Heart right ventricle (tissue), 16 donors: Measurements from ENCODE around the gene FAM240A. TPM values are rescaled to one million over a fixed set of nuclear protein-coding genes. Genes with fewer than 3 reads are reported as not detected.

Source experiments
- ATAC-seq, 8 donors: fragments of 200-7000 bp; cut with Tn5 transposase; one replicate each; pipeline ENCODE4 v1.9.1; 2020; ENCODE audit warnings: mild to moderate bottlenecking in 8 of 8, moderate library complexity in 8 of 8, moderate number of reproducible peaks in 1 of 8
- DNase-seq, 2 donors: peaks; one replicate each; pipeline ENCODE4 v3.0.0-alpha.2; 2020
- H3K27ac ChIP-seq, 10 donors: fragments of 200-600 bp; sonication (generic) in 2 of 10; one replicate each; pipeline versions ENCODE4 v1.5.0 to v1.8.0; 2020 to 2022; ENCODE audit warnings: mild to moderate bottlenecking in 3 of 10
- H3K27me3 ChIP-seq, 7 donors: fragments of 200-600 bp; one replicate each; pipeline ENCODE4 v1.8.0; 2021 to 2022; ENCODE audit warnings: mild to moderate bottlenecking in 2 of 7
- H3K36me3 ChIP-seq, 9 donors: fragments of 200-600 bp; sonication (generic) in 1 of 9; one replicate each; pipeline versions ENCODE4 v1.5.0 to v1.8.0; 2020 to 2022; ENCODE audit warnings: mild to moderate bottlenecking in 2 of 9
- H3K4me1 ChIP-seq, 9 donors: fragments of 200-600 bp; sonication (generic) in 1 of 9; one replicate each; pipeline versions ENCODE4 v1.5.0 to v1.8.0; 2020 to 2022; ENCODE audit warnings: mild to moderate bottlenecking in 4 of 9
- H3K4me3 ChIP-seq, 10 donors: fragments of 200-600 bp; sonication (generic) in 2 of 10; one replicate each; pipeline versions ENCODE4 v1.5.0 to v1.8.0; 2020 to 2022; ENCODE audit warnings: mild to moderate bottlenecking in 7 of 10, moderate library complexity in 2 of 10
- H3K9me3 ChIP-seq, 11 donors: fragments of 200-600 bp in 10 of 11; sonication (generic) in 2 of 11; one replicate each; pipeline versions ENCODE4 v1.5.0 to v1.8.0; 2013 to 2022; ENCODE audit warnings: mild to moderate bottlenecking in 2 of 11, control low read depth in 1 of 11, moderate library complexity in 1 of 11
- CTCF ChIP-seq, 9 donors: fragments of 200-600 bp; sonication (generic) in 2 of 9; IDR thresholded peaks; one replicate each; pipeline versions ENCODE4 v1.5.0 to v1.8.0; 2021 to 2022; ENCODE audit warnings: antibody characterized with exemption in 9 of 9, mild to moderate bottlenecking in 5 of 9, moderate library complexity in 1 of 9
- WGBS, 2 donors: extraction: QIAGEN DNeasy Blood & Tissue Kit; methylation state at CpG; one replicate each; pipeline ENCODE4 v1.1.7; 2013; ENCODE audit warnings: inconsistent platforms in 1 of 2; 5-methylcytosine and 5-hydroxymethylcytosine counted together
- intact Hi-C, 10 donors: fragments of 100-400 bp; cut with DNase I; formaldehyde crosslinking; loops; one replicate each; pipeline versions ENCODE4 v1.11.1 to v1.14.2; 2022
- polyA plus RNA-seq, 2 donors: library from polyadenylated mRNA; stranded (reverse); fragments of 200-250 nt; gene quantifications; one replicate each; pipeline ENCODE4 v1.2.3, GENCODE V29; 2013
- total RNA-seq, 10 donors: library from RNA; stranded (reverse); fragmentation: NEBNext Ultra II Directional in 3 of 10; extraction: Animal tissue kit (Norgen Biotek cat#: 25700) in 3 of 10; gene quantifications; one replicate each; pipeline versions ENCODE4 v1.2.1 to v1.2.4, GENCODE V29; 2021 to 2023
- donor health status: Arrhythmogenic right ventricular cardiomyopathy.
- donor health status: ischemic (EF 13 %, LVEDD 7.1; RV severe dilation, severe dysfunction).
- donor health status: healthy with polysubstance abuse.
- donor health status: DM: no; HTN: yes; CAD: no.
- donor health status: DM: no; HTN: no; CAD: no.
- donor health status: ischemic (EF 25% LVEDD 6.9; RV normal size, moderate dysfunction).
- donor health status: ischemic (EF 25% LVEDD 5.7; RV mildly dilated, moderate dysfunction).
- donor health status: healthy.
- donor health status: DM: yes; HTN: yes; CAD: no.
- donor health status: Ischemic cardiomyopathy.
- donor health status: ischemic (EF 35%, LVEDD 5.7; RV mildly dilated, moderate dysfunction).
- donor health status: nonischemic (EF 11% LVEDD 7.7; RV severe dilation, severe dysfunction).
- donor health status: DM: yes; HTN: yes; CAD: no.
- donor health status: PGD.
- donor health status: ischemic (EF 29% LVEDD 5.4; RV normal size, mild dysfunction).
- donor health status: nonischemic (EF 23%, LVEDD 6.1; RV moderate dilation, normal function).

The FAM240A gene
- total and polyA plus RNA-seq, 12 donors = 0.19 TPM; not detected in 11

GRCh38 chr3:46674031-46674845, 61.9 kb downstream of the FAM240A start:
- Histone ChIP-seq H3K4me3 (no peak overlapping the region), H3K36me3 (peaks cover 0 to 79% (median 11%) of the 10 kb centered on the region in 9 donors), H3K27ac (no peak overlapping the region), H3K4me1 (peaks cover 2 to 25% (median 20%) of the 10 kb centered on the region in 9 donors), H3K27me3 (no peaks in the 10 kb centered on the region), H3K9me3 (no peaks in the 10 kb centered on the region)
- DNase-seq = no peak
- TF ChIP-seq CTCF (IDR thresholded peaks at IDR 0.05) = no peak
- intact Hi-C loops = no loop called here
- WGBS, 2 donors = 95% methylated on average over 12 of the region's 12 CpGs
- ATAC-seq = no peak

GRCh38 chr3:46675426-46675825, 63.1 kb downstream of the FAM240A start:
- no peak overlapping the region for H3K4me3 ChIP-seq
- DNase-seq = no peak
- ATAC-seq = no peak
- no peak overlapping the region for H3K27ac ChIP-seq
- no peaks in the 10 kb centered on the region for H3K9me3 ChIP-seq
- intact Hi-C loops = no loop called here
- peaks cover 2 to 27% (median 20%) of the 10 kb centered on the region in 9 donors for H3K4me1 ChIP-seq
- H3K36me3 ChIP-seq = peaks cover 0 to 85% (median 11%) of the 10 kb centered on the region in 9 donors
- WGBS, 2 donors = 95% methylated on average over 6 of the region's 6 CpGs
- no peak for TF ChIP-seq CTCF (IDR thresholded peaks at IDR 0.05)
- H3K27me3 ChIP-seq = no peaks in the 10 kb centered on the region

Other genes with a start within 250 kb of the FAM240A start
- gene CCR5, start 241.6 kb upstream of the FAM240A start, total RNA-seq = 1 to 10 TPM in 2 of 10 donors, under 1 TPM in 8; 0.17 to 7.2 (median 0.38) TPM
- under 1 TPM; 0.28 to 0.37 TPM for gene CCR5, start 241.6 kb upstream of the FAM240A start, polyA plus RNA-seq
- gene CCRL2, start 205.3 kb upstream of the FAM240A start, total RNA-seq = 1 to 10 TPM; 1.0 to 5.4 (median 1.7) TPM
- gene CCRL2, start 205.3 kb upstream of the FAM240A start, polyA plus RNA-seq = 1 to 10 TPM; 1.8 to 1.9 TPM
- 1 to 10 TPM; 1.7 to 7.7 (median 3.1) TPM for gene LTF, start 147.6 kb upstream of the FAM240A start, total RNA-seq
- 1 to 10 TPM; 2.6 to 3.0 TPM for gene LTF, start 147.6 kb upstream of the FAM240A start, polyA plus RNA-seq
- gene RTP3, start 114.5 kb upstream of the FAM240A start, total RNA-seq = not detected
- not detected for gene RTP3, start 114.5 kb upstream of the FAM240A start, polyA plus RNA-seq
- 100 to 1,000 TPM; 103 to 163 (median 128) TPM for gene LRRC2, start 46.2 kb upstream of the FAM240A start, total RNA-seq
- gene LRRC2, start 46.2 kb upstream of the FAM240A start, polyA plus RNA-seq = 10 to 100 TPM; 10.7 to 49.8 TPM
- gene ALS2CL, start 81.2 kb downstream of the FAM240A start, total RNA-seq = 10 to 100 TPM; 16.3 to 41.6 (median 21.6) TPM
- 100 to 1,000 TPM in 1 of 2 donors, 10 to 100 TPM in 1; 15.6 to 102 TPM for gene ALS2CL, start 81.2 kb downstream of the FAM240A start, polyA plus RNA-seq
- 1 to 10 TPM in 1 of 10 donors, under 1 TPM in 8, not detected in 1; 0.21 to 1.1 (median 0.48) TPM for gene TMIE, start 88.9 kb downstream of the FAM240A start, total RNA-seq
- gene TMIE, start 88.9 kb downstream of the FAM240A start, polyA plus RNA-seq = 1 to 10 TPM in 1 of 2 donors, under 1 TPM in 1; 0.39 to 1.2 TPM
- gene PRSS50, start 105.3 kb downstream of the FAM240A start, total RNA-seq = under 1 TPM in 8 of 10 donors, not detected in 2; 0.09 to 0.37 (median 0.25) TPM
- under 1 TPM; 0.43 to 0.88 TPM for gene PRSS50, start 105.3 kb downstream of the FAM240A start, polyA plus RNA-seq